GM19467 (cell line): Measurements from ENCODE around the gene FOXD1.
"Not testable (repeated sequence)": the region's sequence is repeated elsewhere in the genome, so short reads cannot be mapped to it uniquely, and the experiment has no call there.

ENCODE experiments used
- ATAC-seq: cut with Tn5 transposase; IDR thresholded peaks from one replicate; pipeline ENCODE4 v1.9.1; 2021; ENCODE audit warnings: mild to moderate bottlenecking, moderate library complexity; ENCODE audit not compliant: unreplicated experiment

Gene FOXD1

DNA sequence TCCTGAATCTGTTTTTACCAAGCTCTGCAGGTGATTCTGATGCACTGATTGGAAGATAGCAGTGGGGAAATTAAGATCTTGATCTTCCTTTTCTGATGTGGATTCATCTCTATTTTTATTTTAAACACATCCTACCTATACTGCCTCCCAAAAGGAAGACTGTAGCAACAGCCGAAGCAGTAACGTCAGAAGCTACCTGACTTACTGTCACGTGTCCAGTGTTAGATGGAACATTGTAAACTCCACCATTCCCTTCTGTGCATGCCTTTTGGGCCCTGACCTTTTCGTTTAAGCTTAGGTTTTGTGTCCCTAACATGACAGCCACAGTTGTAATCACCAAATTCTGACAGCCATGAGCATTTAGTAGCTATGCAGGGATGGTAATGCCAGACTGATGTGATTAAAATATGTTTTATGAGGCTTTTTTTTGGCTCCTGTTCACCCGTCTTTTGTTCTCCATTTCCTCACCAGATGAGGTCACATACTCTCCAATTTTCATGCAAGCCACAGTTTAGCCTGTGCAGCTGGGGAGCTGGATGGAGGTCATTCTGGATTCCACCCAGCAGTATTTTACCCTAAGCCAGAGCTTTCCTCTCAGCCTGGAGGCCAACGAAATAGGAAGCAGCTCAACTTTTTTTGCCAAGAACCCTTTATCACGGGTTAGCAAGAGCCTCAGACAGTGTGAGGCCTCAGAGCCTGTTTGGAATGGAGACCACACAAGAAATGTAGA is 15.6 kb upstream of the FOXD1 start:
- no peak for ATAC-seq

DNA sequence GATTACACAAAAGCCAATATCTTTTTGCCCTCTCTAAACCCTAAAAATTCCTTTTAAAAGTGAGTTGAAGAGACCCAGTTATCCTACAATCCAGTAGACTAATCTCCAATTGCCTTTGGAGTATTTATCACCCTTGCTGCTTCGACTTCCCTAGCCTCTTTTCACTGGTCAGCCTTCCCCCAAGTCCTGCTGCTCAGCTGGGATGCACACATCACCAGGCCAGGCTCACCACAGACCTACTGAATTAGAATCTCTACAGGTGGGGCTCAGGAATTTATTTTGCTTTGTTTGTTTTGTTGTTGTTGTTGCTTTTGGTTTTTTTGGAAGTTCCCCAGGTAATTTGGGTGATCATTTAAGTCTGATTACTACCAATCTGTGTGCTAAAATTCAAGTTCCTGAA is 11.6 kb upstream of the FOXD1 start:
- ATAC-seq: no peak

DNA sequence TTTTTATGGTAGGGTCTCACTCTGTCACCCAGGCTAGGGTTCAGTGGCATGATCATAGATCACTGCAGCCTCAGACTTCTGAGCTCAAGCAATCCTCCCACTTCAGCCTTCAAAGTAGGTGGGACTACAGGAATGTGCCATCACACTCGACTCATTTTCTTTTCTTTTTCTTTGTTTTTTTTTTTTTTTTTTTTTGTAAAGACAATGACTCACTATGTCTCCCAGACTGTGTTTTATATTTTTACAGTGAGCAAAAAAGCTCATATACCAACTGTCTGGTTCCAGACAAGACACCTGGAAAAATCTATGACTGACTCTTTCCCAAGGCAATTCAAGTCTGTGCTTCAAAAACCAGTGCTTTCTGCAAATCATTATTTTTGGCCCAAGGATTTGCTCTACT is 10.8 kb upstream of the FOXD1 start:
- ATAC-seq: no peak

DNA sequence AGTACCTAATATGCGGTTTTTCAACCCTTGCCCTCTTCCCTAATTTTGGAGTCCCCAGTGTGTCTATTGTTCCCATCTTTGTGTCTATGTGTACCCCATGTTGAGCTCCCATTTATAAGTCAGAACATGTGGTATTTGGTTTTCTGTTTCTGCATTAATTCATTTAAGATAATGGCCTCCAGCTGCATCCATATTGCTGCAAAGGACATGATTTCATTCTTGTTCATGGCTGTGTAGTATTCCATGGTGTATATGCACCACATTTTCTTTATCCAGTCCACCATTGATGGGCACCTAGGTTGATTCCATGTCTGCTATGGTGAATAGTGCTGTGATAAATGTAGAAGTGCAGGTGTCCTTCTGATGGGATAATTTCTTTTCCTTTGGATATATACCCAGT is 7.9 kb upstream of the FOXD1 start:
- not testable (repeated sequence) for ATAC-seq

DNA sequence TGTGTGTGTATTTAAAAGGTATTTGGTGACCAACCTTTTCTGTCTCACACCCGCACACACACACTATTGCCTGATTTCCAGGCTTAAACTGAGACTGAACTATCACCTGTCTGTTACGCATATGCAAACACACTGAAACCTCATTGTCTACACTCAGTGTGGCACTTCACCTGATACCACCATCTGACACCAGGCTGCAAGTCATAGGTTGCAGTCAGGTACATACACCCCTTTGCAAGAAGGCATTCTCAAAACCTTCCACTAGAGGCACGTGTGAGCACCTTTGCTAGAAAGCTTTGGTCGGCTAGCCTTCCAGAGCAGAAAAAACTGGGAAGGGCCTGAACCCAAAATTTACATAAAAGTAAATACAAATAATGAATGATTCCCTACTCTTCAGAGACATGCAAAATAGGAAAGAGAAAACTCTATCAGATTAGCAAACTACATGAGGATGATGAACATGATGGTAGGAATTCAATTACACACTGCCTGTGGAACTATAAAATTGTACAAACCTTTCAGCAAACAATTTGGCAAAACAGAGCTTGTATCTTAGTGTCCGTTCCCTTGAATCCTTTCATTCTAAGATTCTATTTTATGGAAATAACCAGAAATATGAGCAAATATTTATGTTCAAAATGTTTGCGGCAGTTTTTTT is 5.9 kb upstream of the FOXD1 start:
- ATAC-seq: peak; percentile 59

DNA sequence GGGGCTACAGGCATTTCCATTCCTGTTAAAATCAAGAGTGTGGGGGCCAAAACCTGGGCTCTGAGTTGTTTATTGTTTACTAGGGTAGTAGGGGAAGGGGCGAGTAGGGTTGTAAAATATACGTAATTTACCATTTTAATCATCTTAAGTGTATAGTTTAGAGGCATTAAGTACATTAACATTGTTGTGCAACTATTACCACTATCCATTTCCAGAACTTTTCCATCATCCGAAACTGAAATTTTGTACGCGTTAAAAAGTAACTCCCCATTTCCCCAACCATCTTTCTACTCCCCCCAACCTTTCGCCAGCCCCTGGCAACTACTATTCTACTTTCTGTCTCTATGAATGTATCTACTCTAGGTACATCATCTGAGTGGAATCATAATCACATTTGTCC is 3.6 kb upstream of the FOXD1 start:
- ATAC-seq: no peak

DNA sequence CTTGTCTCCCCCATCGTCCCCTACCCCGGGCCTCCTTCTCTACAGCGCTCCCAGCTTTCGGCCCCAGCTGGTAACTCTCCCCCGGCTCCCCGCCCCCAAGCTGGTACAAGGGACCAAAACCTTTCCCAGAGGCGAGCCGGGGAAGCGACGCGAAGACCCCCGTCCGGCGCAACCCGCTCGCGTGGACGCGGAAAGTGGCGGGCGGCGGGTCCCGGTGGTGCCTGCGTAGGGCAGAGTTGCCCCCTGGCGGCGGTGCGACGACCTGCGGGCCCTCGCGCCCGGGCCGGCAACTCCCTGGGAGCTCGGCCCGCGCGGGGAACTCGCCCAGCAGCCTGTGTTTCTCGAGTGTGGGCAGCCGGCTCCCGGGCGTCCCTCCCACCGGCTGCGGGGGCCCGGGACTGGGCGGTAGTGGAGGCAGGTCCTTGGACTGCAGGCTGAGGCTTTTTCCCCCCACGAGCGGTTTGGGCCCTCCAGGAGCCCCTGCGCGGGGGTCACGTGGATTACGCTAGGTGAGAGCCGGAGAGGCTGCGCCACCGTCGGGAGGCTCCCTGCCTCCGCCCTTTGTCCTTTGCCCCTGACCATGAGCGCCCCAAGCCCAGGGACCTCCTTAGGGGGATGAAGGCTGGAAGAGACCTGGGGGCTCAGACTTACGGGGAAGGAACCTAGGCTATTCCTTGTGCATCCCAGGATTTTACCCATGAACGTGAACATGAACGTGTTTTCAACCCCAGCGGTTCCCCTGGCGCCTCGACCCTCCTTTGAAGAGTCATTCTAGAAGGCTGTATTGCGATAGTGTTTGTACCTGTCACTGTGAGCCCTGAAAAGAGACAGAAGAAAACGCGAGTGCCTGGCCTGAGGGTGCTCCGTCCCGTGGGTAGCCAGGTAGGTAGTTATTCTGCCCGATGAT is 2.9 kb upstream of the FOXD1 start:
- ATAC-seq: no peak

DNA sequence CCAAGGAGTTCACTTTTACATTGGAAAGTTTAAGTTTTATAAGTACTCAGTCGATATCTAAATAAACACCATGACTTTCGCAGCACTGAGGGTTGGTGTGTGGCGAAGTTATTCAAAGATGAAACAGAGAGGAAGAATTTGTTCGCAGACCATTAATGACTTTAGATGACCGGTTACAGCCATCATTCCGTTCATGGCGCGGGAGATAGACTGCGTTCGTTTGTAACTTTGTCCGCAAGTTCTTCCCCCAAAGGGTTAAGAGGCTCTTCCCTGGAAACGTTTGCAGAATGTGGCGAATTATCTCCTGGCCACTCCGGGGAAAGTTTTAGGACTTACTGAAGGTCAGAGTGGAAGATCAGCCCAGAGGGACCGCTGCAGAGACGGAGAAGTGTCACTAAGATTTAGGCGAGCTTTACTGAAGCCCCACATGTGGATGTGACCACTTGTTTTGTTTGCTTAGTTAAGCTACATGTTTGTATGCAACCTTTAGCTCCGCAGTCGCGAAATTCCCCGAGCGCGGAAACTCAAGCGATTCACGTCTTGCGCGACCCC is 2.2 kb upstream of the FOXD1 start:
- ATAC-seq: no peak

DNA sequence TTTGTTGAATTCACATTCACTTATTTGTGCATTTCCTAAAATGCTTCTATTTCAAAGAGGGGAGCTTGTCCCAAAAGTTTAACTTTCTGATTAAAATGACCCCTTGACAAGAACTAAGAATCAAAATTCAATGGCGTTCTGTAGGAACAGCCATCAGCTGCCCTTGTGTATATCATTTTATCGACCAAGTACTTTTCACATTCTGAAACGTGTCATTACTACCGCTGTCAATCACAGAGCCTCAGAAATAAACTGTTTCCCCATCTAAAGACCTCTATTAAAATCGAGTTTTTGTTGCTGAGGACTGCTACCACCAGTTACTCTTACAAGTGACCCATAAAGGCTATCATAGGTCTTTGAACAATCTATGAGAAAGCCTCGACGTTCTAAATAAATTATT is 1.6 kb upstream of the FOXD1 start:
- no peak for ATAC-seq

DNA sequence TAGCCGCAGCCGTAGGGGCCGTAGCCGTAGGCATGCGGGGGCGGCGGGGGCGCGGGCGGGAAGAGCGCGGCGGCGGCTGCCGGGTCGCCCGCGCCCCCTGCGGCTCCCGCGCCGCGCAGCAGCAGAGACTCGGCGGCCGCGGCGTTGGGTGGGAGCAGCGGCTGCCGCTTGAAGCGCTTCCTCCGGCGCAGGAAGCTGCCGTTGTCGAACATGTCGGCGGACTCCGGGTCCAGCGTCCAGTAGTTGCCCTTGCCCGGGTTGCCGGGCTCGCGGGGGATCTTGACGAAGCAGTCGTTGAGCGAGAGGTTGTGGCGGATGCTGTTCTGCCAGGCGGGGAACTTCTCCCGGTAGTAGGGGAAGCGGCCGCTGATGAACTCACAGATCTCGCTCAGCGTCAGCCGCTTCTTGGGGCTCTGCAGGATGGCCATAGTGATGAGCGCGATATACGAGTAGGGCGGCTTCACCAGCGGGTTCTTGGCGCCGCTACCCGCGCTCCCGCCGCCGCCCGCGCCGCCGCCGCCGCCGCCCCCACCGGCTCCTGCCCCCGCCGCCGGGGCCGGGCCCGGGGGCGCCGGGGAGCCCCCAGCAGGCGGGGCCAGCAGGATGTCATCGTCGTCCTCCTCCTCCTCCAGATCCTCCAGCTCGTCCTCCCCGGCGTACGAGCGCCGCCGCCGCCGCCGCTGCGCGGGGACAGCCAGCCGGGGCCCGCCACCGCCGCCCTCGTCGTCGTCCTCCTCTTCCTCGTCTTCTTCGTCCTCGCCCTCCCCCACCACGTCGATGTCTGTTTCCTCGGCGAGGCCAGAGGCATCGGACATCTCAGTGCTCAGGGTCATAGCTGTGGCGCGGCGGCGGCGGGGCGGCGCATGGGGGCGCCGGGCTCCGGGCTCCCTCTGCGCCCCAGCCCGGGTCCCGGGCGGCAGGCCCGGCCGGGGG is 781 bp downstream of the FOXD1 start:
- no peak for ATAC-seq

DNA sequence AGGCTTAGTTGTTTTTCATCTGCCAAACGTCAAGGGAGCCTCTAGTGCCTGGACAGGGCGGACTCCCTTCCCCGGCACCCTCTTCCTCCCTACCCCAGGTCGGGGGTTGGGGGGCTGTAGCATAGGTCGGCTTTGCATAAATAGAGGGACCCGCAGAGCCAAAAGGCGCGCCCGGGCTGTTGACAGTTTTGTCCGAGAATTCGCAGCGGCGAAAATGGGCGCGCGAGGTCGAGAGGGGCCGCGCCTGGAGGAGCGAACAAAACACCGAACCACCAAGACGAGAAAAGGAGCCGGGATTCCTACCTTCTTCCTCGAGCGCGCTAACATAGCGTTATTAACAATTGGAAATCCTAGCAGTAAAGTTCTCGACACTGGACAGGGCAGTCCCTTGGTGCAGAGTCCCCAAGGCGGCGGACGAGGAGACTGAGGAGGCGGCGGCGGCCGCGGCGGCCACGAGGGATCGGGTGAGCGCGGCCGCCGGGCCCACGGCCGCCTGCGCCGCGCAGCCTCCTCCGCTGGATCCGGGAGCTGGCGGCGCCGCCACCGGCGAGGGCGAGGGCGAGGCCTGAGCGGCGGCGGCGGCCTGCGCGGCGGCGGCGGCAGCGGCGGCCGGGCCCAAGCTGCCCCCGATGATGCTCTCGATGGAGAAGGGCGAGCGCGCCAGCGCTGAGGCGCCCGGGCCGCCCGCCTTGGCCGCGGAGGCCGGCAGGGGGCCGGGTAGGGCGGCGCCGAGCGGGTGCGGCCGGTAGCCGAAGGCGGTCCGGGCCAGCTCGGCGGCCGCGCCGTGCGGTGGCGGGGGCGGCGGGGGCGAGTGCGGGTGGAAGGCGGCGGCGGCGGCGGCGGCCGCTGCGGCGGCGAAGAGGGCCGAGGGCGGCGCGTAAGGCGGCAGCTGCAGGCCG is 1.7 kb downstream of the FOXD1 start:
- no peak for ATAC-seq

DNA sequence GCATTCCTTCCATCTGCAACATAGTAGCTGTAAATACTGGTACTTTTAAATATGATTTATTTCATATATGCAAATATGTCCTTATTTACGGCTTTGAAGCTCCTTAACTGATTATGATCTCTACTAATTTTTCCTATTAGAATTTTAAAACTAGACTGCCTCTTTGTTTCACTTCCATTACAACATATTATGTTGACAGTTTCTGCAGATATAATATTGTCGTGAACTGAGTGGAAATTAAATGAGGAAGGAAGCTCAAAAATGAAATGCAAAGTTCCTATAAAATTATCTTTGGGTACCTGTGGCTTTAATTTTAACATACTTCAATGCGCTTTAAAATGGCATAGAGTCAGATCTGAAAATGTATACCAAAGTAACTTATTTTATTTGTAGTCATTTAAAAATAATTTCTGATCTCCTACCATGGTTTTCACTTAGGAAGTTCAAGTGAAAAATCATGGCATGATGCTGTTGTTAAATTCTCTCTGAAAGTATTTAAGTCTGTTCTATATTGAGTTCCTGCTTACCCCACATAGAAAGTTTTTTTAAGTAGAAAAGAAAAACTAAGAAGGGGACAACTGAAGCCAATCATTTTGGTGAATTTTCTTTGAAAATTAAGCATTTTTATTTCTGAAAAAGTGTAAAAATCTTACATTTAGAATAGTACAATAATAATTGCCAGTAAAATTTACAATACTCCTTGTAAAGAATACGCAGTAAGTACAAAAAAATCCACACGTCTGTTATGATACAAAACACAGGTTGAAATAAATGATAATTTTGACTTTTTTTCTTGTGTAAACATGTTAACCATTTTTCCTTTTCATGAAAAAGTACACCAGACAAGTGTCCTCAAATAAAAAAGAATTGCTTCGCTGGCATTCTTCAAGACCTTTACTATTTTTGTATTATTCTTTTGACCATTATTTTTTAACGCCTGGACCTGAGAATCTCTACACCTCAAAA is 2.6 kb downstream of the FOXD1 start:
- ATAC-seq: no peak

DNA sequence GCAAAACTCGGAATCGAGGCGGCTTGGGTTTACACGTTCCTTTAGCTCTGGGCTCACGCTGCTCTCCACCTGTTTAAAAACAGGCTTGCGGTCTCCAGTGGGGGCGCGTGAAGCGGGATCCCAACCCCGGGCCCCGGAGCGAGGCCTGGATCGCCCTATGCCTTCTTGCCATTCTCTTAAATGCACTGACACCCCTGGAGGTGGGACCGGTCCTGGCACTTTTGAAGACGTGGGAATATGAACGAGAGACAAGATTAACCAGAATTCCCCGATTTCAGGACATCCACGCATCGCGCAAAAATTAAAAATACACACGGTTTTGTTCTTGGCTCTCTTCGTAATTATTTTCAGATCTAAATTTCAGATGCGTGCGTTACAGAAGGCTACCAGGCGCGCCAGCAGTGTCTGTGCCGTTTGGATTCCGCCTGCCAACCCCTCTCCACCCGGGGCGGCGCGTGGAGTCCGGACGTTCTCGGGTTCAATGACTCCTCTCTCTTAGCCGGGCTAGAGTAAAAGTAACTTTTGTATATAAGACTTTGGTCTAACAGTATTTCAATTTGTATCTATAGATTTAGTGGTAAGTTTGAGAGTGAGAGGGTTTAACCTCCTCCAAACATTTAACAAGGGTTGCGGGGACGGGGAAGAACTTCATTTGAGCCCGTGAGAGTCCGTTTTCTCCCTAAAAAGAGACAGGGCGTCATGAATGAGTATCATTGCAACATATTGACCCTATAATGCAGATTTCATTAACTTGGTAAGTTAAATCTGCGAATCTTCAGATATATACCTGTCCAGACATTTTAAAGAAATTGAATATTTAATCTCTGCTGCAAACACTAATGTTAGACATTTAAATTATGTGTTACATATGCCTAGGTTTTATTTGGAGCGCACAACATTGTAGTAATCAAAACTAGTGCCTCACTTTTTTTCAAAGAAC is 3.8 kb downstream of the FOXD1 start:
- no peak for ATAC-seq

DNA sequence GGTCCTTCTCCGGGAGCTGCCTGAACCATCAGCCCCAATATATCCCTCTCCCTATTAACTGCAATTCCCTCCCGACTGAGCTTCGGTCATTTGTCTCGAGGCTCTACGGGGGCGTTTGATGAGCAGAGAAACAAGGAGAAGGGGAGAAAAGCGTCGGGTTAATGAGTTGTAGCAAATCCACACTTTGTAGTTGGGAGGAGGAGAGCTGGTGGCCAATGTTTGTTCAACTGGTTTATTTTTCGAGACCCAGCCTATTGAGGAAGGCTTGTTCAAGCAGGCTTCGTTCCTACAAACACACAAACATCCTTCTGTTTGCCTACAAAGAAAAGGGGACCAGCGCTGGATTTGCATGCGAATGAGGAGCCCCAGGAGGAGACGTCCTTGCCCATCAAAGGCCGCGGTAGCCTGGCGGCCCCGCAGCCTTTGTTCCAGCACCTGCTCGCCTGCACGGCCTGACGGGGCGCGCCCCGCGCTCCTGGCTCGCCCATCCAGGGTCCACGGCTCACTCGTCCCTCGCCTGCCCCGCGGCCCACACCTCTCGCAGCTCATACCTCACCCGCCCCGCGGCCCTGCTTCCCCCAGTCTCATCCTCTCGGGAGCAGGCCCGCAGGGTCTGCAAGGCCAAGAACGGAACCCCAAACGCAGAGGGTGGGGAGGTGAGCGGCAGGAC is 4.6 kb downstream of the FOXD1 start:
- ATAC-seq: no peak

DNA sequence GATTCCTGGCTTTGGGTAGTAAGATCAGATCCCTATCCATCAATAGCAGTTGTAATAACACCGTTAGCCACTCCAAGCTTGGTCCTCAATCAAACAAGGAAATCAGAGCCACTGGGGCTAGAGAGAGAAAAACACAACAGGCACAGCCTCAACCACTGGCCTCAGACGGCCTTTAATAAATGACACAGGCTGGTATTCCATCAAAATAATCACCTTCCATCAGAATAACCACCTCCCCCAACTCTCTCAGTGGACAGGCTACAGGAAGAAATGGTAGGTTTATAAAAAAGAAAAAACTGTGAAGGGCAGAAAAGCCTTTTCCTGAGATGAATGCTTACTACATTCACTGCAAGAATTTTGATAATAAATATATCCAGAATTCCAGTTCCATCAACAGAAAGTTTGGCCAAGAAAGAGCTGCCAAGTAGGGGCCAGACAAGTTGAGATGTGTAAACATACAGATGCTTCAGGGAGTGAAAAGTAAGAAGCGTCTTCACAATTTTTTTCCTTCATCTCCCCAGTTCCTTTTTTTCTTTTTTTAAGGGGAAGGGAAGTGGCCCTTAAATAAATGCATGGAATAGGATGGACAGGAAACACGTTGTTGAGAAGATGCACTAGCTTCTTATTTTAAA is 5.5 kb downstream of the FOXD1 start:
- ATAC-seq: no peak

DNA sequence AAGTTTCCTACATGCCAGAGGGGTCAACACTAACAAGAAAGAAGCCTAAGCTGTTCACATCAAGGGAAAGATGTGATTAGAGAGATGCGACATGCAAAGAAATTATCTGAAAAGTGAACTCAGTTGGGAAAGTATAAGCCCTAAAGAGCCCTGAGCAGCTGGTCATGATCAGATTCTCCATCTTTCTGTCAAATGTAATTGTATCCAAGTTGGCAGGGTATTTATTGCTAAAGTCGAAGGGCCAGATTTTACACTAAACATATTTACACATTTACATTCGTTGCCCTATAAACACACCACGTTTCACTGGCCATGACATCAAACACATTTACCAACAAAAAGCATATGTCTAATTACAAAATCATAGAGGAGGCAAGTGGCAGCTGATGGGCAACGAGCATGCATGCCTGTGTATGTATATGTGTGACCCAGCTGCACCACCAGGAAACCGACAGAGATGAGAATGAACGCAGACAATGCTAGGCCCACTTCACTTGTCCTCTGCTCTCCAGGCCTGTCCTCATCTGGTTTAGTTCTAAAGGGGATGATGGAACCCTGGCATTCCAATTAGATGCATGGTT is 6.3 kb downstream of the FOXD1 start:
- no peak for ATAC-seq
